Measurements from ENCODE around the gene SYT8. TPM values are rescaled to one million over a fixed set of nuclear protein-coding genes. Genes with fewer than 3 reads are reported as not detected.

The SYT8 gene
- total RNA-seq, 4 donors from 2014 or later = not detected

- TF ChIP-seq CTCF (IDR thresholded peaks at IDR 0.05) = no peak
- ATAC-seq (ENCODE audit: low FRiP score) (no peak), DNase-seq (ENCODE audit: low spot score) (no peak)
Measured at GRCh38 chr11:1819074-1819473, 15.7 kb upstream of the SYT8 start.

DNA sequence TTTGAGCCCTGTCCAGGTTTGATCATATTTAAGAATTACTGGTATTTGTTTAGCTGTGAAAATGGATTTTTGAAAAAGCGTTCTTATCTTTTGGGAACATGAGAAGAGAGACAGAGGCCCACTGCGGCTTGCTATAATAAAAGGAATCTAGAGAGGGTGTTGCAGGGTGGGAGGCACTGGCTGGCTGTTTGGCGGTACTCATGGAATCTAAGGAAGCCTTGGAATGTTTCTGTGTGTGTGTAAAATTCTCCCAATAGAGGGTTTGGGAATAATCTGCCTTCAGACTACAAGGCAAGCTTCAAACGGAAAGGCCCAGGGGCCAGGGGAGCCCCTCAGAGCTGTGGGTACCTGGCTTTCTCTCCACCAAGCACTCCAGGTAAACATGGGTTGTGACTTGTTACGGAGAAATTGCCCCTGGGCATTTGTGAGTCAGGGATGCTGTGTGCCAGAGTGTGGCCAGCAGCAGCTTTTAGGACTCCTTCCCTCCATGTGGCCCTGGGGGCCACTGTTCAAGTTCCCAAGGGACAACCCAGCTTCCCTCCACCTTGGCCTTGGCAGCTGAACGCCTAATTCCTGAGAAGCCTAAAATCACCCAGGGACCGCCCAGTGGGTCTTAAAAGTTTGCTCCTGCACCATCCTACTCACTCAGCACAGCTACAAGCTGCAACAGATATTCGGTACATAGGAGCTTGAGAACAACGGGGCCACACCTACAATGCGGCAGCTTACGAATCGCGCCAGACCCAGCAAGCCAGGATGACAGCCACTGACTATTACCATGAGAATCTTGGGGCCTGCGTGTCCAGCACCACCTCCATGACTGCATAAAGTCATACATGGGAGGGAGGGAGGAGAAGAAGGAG is 14.1 kb upstream of the SYT8 start:
- TF ChIP-seq CTCF (IDR thresholded peaks at IDR 0.05) = no peak
- no peak for ATAC-seq (ENCODE audit: low FRiP score)
- DNase-seq (ENCODE audit: low spot score) = no peak

DNA sequence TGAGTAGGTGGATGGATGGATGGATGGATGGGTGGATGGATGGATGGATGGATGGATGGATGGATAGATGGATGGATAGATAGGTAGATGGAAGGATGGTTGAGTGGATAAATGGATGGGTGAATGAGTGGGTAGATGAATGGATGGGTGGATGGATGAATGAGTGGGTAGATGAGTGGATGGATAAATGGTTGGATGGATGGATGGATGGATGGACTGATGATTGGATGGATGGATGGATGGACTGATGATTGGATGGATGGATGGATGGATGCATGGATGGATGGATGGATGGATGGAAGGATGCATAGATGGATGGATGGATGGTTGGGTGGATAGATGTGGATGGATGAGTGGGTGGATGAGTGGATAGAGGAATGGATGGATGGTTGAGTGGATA is 13.2 kb upstream of the SYT8 start:
- ATAC-seq (ENCODE audit: low FRiP score) = no peak
- TF ChIP-seq CTCF (IDR thresholded peaks at IDR 0.05) = no peak
- DNase-seq (ENCODE audit: low spot score) = no peak

DNA sequence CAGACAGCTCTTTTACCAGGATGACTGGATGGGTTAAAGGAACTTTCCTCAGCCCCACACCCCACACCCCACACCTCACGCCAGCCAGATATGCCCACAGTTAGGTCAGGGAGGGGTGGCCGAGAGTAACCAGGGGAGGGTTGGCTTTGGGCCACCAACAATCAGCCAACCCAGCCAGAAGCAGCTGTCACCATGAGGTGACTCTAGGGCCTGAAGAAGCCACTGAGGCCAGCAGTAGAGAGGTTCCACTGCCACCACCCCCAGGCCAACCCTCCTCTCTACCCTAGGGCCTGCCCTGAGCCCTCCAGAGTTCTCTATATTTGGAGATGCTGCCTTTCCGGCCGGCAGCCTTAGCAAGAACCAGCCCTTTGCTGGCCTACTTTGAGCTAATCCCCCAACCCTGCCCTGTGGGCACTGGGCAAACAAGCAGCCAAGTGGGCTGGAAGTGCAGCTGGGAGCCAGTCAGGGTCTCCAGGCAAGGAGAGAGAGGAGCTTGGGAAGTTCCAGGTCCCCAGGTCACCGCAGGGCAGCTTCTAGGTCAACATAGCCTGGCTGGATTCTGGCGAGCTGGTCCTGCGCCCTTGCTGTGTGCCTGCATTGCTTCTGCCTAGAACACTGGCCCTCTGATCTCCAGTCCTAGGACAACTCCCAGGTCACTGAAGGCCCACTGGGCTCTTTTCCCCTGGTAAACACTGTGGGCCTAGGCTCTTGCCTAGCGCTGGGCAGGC is 12.0 kb upstream of the SYT8 start:
- TF ChIP-seq CTCF (IDR thresholded peaks at IDR 0.05) = no peak
- DNase-seq (ENCODE audit: low spot score) (no peak), ATAC-seq (ENCODE audit: low FRiP score) (no peak)

DNA sequence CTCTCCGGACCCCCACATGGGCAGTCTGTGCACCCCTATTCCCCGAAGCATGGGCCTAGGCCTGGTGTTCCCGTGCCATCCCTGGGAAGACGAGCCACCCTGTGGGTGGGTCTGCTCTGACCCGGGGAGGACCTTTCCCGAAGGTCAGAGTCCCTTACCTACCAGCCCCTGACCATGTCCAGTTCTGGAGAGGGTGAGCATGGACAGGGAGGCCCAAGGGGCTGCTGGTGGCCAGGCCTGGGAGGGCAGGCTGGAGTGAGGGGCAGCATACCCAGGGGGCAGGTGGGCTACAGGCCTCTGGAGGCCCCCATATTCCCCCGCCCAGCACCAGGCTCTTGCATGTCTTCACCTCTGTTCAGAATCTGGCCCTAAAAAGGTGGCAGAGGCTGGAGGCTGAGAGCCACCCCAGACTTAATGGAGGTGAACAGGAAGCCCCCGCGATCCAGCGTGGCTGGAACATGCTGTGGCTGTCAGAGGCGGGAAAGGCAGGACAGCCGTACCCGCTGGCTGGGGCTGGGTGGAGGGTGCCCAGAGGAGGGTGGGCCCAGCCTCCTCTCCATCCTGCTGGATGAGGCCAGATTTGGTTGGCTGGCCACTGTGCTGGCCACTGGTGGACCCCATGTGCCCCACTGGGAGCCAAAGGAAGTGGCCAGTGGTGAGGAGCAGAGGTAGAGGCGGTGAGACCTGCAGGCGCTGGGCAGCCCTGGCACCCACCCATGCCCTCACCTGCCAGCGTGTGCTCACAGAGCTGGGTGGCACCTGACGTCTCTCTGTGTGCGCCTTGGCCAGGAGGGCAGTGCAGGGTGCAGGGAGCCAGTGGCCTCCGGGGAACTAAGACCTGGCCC is 11.2 kb upstream of the SYT8 start:
- TF ChIP-seq CTCF (IDR thresholded peaks at IDR 0.05) = no peak
- ATAC-seq (ENCODE audit: low FRiP score) = no peak
- no peak for DNase-seq (ENCODE audit: low spot score)

- DNase-seq (ENCODE audit: low spot score) (no peak), ATAC-seq (ENCODE audit: low FRiP score) (no peak)
- no peak for TF ChIP-seq CTCF (IDR thresholded peaks at IDR 0.05)
Measured at GRCh38 chr11:1824221-1825038, 10.4 kb upstream of the SYT8 start.

All from omental fat pad (tissue), 4 donors.